Central memory CD8-positive, alpha-beta T cell (primary cell): Measurements from ENCODE around the gene MAPK7.

Experiments used
- ATAC-seq: fragments of 150-1000 bp; cut with Tn5 transposase; replicated peaks from 2 replicates; pipeline ENCODE4 v1.10.0; 2022; ENCODE audit warnings: mild to moderate bottlenecking, moderate FRiP score, moderate number of reproducible peaks; ENCODE audit not compliant: poor library complexity, severe bottlenecking; ENCODE audit errors: extremely low read depth
- DNase-seq, 2 donors: peaks; one replicate each; pipeline ENCODE4 v3.0.0; 2021; ENCODE audit warnings: low spot score in 2 of 2
- H3K27ac Mint-ChIP-seq: one replicate; pipeline ENCODE4 v1.8.0; 2022; ENCODE audit warnings: low read depth, mild to moderate bottlenecking, moderate library complexity, mixed read lengths
- H3K27me3 Mint-ChIP-seq: one replicate; pipeline ENCODE4 v1.8.0; 2022; ENCODE audit warnings: mixed read lengths
- H3K36me3 Mint-ChIP-seq: one replicate; pipeline ENCODE4 v1.8.0; 2022; ENCODE audit warnings: mild to moderate bottlenecking, moderate library complexity, mixed read lengths; ENCODE audit not compliant: insufficient read depth
- H3K4me1 Mint-ChIP-seq: one replicate; pipeline ENCODE4 v1.8.0; 2022; ENCODE audit warnings: mixed read lengths
- H3K4me3 Mint-ChIP-seq: one replicate; pipeline ENCODE4 v1.8.0; 2022; ENCODE audit warnings: mild to moderate bottlenecking, moderate library complexity, mixed read lengths
- H3K9me3 Mint-ChIP-seq: one replicate; pipeline ENCODE4 v1.8.0; 2022; ENCODE audit warnings: mixed read lengths

MAPK7 gene

DNA sequence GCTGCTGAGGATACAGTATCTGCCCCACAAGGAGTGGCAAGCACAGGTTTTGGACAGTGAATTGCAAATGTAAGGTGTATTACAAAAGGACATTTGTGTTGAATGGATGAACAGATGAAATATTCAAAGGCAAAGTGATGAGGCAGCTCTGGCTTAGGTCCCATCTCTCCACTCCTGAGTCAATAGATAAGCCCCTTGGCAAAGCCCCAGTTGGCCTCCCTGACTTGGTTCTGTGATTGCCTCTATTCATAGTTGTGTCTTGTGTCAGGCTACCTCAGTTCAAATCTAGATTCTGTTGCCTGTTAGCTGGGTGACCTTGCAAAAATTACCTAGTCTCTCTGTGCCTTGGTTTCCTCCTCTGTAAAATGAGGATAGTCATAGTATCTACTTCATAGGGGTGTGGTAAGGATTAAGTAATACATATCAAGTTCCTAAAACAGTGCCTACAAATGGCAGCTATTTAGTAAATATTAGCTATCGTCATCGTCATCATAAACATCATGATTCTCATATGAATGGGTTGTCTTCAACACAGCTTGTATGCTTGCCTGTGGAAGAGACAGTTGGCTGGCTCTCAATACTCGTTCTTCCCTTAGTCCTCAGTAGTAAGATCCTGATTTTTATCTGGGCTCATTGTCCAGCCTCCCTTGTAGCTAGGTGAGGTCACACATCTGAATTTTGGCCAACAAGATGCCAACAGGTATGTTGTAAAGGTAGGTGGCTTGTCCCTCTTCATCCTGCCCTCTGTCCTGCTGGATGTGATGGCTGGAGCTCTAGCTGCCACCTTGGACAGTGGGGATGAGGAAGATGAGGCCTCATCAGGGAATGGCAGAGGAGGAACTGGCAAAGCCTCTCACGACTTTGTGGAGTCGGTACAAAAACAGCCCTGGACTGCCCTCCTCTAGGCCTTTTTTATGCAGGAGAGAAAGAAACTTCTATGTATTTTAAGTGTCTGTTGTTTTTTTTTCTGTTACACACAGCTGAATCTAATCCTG, 10.8 kb downstream of the MAPK7 start:
- Mint-ChIP-seq H3K27ac (no peak overlapping the region), H3K27me3 (no peaks in the 10 kb centered on the region), H3K4me1 (peaks cover 10% of the 10 kb centered on the region), H3K9me3 (no peaks in the 10 kb centered on the region), H3K36me3 (peaks cover 2% of the 10 kb centered on the region), H3K4me3 (no peak overlapping the region)
- DNase-seq (no peak), ATAC-seq (no peak)

DNA sequence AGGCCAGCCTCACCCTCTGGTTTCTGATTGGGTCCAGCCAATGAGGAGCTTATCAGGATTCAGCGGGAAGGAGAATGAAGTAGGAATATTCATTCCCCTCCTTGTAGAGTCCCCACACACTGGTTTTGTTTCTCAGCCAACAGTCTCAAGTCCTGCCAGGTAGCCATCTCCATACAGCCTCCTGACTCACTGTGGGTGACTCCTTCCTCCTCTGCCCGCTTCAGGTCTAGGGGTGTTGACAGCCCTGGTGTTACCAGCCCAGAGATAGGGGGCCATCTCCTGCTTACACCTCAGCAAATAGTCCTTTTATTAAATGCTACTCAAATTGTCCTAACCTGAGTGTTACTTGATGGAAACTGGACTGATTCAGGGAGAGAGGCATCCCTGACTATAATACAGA, 12.7 kb downstream of the MAPK7 start:
- H3K27ac Mint-ChIP-seq: no peak overlapping the region
- H3K4me1 Mint-ChIP-seq: peaks cover 4% of the 10 kb centered on the region
- H3K36me3 Mint-ChIP-seq: no peaks in the 10 kb centered on the region
- no peak overlapping the region for H3K4me3 Mint-ChIP-seq
- no peaks in the 10 kb centered on the region for H3K27me3 Mint-ChIP-seq
- ATAC-seq (no peak), DNase-seq (no peak)
- no peaks in the 10 kb centered on the region for H3K9me3 Mint-ChIP-seq

DNA sequence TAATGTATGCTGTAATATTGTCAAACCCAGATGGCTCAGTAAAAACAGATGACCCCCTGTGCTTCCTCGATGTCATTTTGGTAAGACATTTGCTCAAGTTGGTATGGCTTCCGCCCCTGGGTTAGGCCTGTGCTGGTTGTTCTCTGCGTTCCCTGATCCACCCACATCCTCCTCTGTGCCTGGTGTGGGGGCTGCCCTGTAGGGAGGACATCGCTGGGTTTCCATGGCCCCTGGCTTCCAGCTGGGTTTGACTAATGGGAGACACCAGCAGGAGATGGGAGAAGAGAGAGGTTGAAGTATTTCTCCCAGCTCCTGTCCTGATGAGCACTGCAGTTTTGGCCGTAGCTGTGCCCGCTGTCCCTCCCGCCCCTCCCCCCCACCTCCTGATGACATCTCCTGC, 13.1 kb downstream of the MAPK7 start:
- H3K4me3 Mint-ChIP-seq: no peak overlapping the region
- H3K27me3 Mint-ChIP-seq: no peaks in the 10 kb centered on the region
- H3K27ac Mint-ChIP-seq: no peak overlapping the region
- H3K9me3 Mint-ChIP-seq: no peaks in the 10 kb centered on the region
- no peak for ATAC-seq
- peaks cover 1% of the 10 kb centered on the region for H3K4me1 Mint-ChIP-seq
- DNase-seq: no peak
- H3K36me3 Mint-ChIP-seq: no peaks in the 10 kb centered on the region

DNA sequence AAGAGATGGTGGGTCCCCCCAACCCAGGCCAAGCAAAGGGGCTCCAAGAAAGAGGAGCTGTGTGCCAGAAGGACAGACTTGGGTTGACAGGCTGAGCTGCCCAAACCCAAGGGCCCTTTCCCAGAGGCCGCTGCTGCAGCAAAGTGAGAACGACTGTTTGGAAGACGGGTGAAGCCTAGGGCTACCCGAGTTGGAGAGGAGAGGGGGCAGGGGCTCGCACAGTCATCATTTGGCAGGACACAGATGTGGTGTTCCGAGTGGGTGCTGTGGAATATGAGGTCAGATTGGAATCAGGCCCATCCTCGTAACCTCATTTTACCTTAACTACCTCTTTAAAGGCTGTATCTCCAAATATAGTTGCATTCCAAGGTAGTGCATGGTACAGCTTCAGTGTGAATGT, 14.0 kb downstream of the MAPK7 start:
- ATAC-seq: no peak
- Mint-ChIP-seq H3K4me3 (no peak overlapping the region), H3K27me3 (no peaks in the 10 kb centered on the region), H3K4me1 (no peaks in the 10 kb centered on the region), H3K36me3 (no peaks in the 10 kb centered on the region), H3K27ac (no peak overlapping the region), H3K9me3 (no peaks in the 10 kb centered on the region)
- DNase-seq: no peak

DNA sequence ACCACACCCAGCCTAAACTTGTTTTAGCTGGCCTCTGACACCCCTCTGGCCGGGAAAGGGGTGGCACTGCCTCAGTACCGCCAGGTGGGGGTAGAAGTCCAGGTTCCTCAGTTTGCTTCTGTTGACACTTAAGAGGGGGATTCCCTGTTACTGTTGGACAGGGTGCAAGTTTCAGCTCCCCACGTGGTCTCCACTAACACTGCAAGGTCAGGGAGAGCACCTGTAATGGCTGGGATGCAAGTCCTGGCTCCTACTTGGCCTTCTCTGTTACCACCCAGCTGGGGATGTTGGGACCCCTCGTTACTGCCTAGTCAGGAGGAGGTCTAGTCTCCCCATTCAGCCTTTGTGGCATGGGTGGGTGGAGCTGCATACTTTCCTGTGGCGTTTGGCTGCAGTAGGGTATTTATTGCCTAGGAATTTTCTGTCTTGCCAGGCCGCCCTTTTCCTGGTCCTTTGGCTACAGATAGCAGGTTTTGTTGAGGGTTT, 19.3 kb downstream of the MAPK7 start:
- no peak for DNase-seq
- Mint-ChIP-seq H3K4me3 (no peak overlapping the region), H3K4me1 (no peaks in the 10 kb centered on the region), H3K36me3 (peaks cover 3% of the 10 kb centered on the region), H3K27ac (no peak overlapping the region), H3K27me3 (no peaks in the 10 kb centered on the region), H3K9me3 (no peaks in the 10 kb centered on the region)
- no peak for ATAC-seq

DNA sequence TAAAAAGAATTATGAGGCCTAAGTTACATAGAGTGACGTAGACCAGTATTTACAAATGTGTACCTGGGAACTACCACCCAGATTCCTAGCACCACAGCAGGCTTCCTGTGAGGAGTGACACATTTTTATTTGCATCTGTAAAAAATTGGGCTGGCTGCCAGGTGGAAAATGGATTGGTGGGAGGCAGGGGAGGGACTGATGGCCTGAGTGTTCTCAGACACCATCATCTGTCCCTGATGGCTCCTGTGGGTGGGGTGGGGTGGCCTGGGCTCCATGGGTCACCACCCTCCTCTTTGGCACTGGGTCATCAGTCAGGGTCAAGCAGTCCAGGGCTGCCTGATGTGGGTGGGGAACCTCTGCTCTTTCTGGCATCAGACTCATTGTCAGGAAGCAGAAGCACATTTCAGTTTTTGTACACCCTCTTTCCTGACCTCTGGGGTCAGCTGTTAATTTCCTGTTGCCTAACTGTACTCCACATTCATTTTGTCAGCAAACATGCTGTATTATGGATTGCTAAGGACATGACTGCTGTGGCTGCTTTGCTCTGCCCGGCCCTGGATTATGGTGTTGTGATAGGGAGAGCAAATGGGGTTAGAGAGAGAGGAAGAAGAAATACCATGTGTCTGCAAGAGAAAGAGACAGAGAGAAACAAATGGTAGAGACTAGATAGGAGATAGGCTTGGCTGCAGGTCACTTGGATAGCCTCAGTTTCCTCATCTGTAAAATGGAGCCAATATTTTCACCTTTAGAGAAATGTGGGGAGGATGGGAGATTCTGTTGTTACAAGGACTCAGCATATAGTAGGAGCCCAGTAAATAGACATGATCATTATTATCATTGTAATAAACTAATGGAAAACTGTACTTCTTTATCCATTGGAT, 20.2 kb downstream of the MAPK7 start:
- Mint-ChIP-seq H3K4me3 (no peak overlapping the region), H3K36me3 (peaks cover 3% of the 10 kb centered on the region)
- no peak for ATAC-seq

DNA sequence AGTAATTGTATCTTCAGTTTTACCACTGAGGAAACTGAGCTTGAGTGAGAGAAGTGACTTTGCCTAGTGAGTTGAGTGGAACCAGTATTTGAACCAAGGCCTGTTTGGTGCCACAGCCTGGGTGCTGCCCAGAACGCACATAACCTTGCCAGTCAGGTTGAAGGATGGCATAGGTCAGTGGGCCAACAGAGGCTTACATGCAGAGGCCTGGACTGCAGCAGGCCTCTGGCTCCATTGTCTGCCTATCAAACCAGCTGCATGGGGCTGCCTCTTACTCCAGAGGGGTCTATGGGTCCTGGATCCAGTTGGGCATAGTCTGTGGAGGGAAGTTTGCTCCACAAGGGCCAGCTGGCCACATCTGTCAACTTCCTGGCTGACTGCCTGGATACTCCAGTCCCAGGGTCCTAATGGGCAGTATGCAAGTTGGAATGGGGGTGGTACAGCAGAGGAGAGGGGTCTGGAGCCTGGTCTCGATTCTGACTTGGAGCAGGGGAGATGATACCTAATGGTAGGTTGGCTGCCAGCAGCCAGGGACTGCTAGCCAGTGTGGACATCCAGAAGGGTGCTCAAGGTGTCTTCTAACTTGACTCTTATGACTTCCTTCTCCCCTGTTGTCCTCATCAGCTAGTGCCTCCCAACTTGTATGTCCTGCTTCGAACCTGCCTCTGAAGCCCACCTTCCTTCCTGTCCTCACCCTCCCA, 21.6 kb downstream of the MAPK7 start:
- H3K9me3 Mint-ChIP-seq: no peaks in the 10 kb centered on the region
- DNase-seq (no peak), ATAC-seq (no peak)
- no peak overlapping the region for H3K4me3 Mint-ChIP-seq
- no peaks in the 10 kb centered on the region for H3K4me1 Mint-ChIP-seq
- no peaks in the 10 kb centered on the region for H3K27me3 Mint-ChIP-seq
- no peak overlapping the region for H3K27ac Mint-ChIP-seq
- peaks cover 3% of the 10 kb centered on the region for H3K36me3 Mint-ChIP-seq

More for the DNA sequence above, 20.2 kb downstream of the MAPK7 start:
- H3K4me1 Mint-ChIP-seq: no peaks in the 10 kb centered on the region
- no peak overlapping the region for H3K27ac Mint-ChIP-seq
- H3K27me3 Mint-ChIP-seq: no peaks in the 10 kb centered on the region
- H3K9me3 Mint-ChIP-seq: no peaks in the 10 kb centered on the region
- DNase-seq: no peak

DNA sequence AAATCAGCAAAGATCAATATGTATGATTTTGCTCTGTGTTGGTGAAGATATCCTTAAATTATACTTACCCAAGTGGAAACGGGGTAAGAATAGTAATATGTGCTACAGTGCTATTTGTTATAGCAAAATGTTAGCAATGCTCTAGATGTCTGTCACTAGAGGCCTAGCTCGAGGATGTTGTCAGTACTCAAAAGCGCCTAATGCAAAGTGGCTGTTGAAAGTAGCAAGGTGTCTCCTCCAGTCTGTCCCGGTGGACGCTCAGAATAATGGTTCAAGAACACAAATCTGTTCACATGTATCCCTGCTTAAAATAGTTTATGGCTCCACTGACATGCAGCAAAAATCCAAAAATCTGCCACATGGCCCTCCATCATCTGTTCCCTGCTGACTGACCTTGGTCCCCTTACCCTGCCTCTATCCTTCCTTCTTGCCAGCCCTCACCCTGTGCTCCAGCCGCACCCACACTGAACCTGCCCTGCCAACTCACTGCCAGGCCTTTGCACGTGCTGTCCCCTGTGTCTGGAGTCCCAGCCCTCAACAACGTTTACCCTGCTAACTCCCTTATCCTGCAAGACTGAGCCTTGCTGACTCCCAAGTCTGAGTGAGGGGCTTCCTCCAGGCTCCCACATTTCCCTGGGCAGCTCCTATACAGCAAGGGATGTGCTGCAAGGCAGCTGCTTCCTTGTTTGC, 23.2 kb downstream of the MAPK7 start:
- no peaks in the 10 kb centered on the region for H3K27me3 Mint-ChIP-seq
- ATAC-seq (no peak), DNase-seq (no peak)
- H3K4me1 Mint-ChIP-seq: no peaks in the 10 kb centered on the region
- no peaks in the 10 kb centered on the region for H3K9me3 Mint-ChIP-seq
- no peak overlapping the region for H3K27ac Mint-ChIP-seq
- peaks cover 3% of the 10 kb centered on the region for H3K36me3 Mint-ChIP-seq
- no peak overlapping the region for H3K4me3 Mint-ChIP-seq

DNA sequence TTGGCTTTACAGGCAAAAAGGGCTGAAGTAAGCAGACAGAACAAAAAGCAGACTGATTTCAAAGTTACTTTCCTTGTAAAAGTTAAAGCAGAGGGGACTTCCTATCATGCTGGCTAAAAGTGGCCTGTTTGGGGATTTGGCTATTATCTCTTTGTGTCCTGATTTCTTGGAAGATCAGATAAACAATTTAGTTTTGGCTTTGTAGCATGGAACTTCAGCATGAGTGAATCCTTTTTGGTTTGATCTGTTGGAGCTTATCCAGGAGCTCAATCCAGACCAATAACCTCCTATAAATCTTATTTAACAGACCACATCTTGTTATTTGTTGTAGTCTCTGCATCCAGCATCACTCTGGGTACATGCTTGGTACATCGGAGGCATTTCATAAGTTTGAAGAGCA, 23.9 kb downstream of the MAPK7 start:
- H3K9me3 Mint-ChIP-seq: no peaks in the 10 kb centered on the region
- H3K27me3 Mint-ChIP-seq: no peaks in the 10 kb centered on the region
- H3K4me1 Mint-ChIP-seq: no peaks in the 10 kb centered on the region
- no peak overlapping the region for H3K4me3 Mint-ChIP-seq
- peaks cover 3% of the 10 kb centered on the region for H3K36me3 Mint-ChIP-seq
- ATAC-seq (no peak), DNase-seq (no peak)
- H3K27ac Mint-ChIP-seq: no peak overlapping the region

DNA sequence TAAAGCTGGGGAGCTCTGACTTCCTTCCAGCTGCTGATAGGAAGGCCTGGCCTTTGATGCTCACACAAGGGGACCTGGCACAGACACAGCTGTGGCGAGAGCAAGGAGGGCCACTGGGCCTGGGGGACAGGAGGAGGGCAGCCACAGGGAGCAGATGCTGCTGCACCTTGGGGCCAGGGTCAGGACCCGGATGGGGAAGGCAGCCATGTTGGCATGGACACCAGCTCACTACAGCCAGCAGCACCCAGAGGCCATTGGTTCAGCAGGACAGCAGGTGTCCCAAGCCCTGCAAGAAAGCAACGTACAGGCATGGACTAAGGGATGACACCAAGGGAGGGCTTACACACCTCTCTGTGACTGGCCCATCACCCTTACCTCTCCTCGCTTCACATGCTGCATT, 24.7 kb downstream of the MAPK7 start:
- H3K27me3 Mint-ChIP-seq: no peaks in the 10 kb centered on the region
- no peaks in the 10 kb centered on the region for H3K4me1 Mint-ChIP-seq
- DNase-seq: no peak
- no peak overlapping the region for H3K27ac Mint-ChIP-seq
- H3K9me3 Mint-ChIP-seq: no peaks in the 10 kb centered on the region
- H3K36me3 Mint-ChIP-seq: peaks cover 3% of the 10 kb centered on the region
- no peak overlapping the region for H3K4me3 Mint-ChIP-seq
- no peak for ATAC-seq

DNA sequence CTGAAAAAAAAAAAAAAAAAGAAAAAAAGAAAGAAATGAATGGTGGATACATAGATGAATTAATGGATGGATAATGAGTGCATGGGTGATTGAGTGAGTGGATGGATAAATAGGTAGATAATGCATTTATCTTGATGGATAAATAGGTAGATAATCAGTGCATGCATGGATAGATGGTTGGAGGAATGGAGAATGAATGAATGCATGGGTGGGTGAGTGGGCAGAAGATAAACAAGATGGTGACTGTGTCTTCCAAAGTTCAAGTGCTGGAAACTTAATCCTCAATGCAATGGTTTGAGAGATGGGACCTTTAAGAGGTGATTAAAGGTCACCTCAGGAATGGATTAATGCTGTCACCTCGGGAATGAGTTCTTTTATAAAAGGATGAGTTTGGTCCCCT, 26.0 kb downstream of the MAPK7 start:
- H3K27me3 Mint-ChIP-seq: no peaks in the 10 kb centered on the region
- H3K4me3 Mint-ChIP-seq: no peak overlapping the region
- ATAC-seq: no peak
- H3K4me1 Mint-ChIP-seq: no peaks in the 10 kb centered on the region
- H3K27ac Mint-ChIP-seq: no peak overlapping the region
- H3K36me3 Mint-ChIP-seq: peaks cover 3% of the 10 kb centered on the region
- H3K9me3 Mint-ChIP-seq: no peaks in the 10 kb centered on the region
- DNase-seq: no peak

DNA sequence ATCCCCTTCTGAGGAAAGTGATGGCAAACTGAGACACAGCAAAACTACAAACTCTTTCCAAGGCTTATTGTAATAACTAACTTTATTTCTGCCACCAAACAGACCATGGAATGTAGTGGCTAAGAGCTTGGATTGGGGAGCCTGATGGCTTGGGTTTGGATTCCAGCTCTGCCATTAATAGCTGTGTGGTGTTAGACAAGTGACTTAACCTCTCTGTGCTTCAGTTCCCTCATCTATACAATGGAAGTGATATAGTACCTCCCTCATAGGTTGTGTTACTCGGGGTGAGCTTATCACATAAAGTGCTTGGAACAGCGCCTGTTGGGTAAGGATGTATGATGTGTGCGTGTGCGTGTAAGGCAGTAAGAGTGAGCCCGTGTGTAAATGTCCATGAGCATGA, 26.8 kb downstream of the MAPK7 start:
- Mint-ChIP-seq H3K4me3 (no peak overlapping the region), H3K4me1 (no peaks in the 10 kb centered on the region), H3K27me3 (no peaks in the 10 kb centered on the region), H3K27ac (no peak overlapping the region), H3K9me3 (no peaks in the 10 kb centered on the region), H3K36me3 (peaks cover 3% of the 10 kb centered on the region)
- no peak for DNase-seq
- no peak for ATAC-seq
